ENCODE data around the gene RTL10. TPM values are rescaled to one million over a fixed set of nuclear protein-coding genes. Genes with fewer than 3 reads are reported as not detected.

The RTL10 gene
- total RNA-seq, 1 donor from 2014 or later: 35.1 TPM

GRCh38 chr22:19882446-19883381 lies 28.0 kb upstream of the RTL10 start:
- peaks cover 29% of the 10 kb centered on the region for H3K4me1 Mint-ChIP-seq
- no peak overlapping the region for H3K4me3 Mint-ChIP-seq
- no peaks in the 10 kb centered on the region for H3K9me3 Mint-ChIP-seq
- H3K36me3 Mint-ChIP-seq: no peaks in the 10 kb centered on the region
- peak overlapping the region; percentile 47 for H3K27ac Mint-ChIP-seq
- TF ChIP-seq CTCF (IDR thresholded peaks at IDR 0.05; ENCODE audit: unreplicated experiment): no peak
- DNase-seq (ENCODE audit: low spot score in 2 of 2, unreplicated experiment in 2 of 2): peak in 1 of 2 experiments; percentile 10
- peaks cover 2% of the 10 kb centered on the region for H3K27me3 Mint-ChIP-seq (ENCODE audit: low read depth)

DNA sequence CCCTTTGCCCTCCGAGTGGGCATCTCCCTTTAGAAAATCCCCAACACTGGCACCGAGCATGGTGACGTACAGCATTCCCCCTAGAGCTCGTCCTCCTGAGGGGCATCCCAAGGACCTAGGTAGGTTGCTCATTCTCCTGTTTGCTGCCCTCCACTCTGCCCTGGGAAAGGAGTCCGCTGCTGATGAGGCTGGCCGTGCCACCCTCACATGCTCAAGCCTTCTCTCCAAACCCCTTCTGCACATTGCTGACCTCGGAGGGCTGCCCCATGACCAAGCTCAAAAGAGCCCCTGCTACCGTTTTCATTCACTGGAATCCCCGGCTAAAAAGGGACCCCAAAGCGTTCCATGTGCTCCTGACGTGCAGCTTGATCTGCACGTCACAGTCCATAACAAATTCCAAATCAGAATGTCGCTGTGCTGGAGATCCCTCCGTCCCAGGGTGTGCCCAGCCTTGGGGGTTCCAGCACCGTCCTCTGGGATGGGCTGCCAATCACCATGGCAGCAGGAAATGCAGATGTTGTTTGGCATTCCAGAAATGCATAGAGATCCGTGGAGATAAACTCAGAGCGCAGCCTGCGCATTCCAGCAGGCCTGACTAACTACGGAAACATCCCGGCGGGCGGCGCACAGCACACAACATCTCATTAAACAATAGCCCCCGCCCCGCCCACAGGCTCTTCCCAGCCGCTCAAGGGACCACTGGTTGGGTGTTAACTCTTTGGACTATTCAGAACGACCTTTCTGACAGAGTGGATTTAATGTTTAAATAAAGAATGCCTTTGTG lies 26.3 kb upstream of the RTL10 start:
- peak overlapping the region; percentile 50 for H3K4me3 Mint-ChIP-seq

DNA sequence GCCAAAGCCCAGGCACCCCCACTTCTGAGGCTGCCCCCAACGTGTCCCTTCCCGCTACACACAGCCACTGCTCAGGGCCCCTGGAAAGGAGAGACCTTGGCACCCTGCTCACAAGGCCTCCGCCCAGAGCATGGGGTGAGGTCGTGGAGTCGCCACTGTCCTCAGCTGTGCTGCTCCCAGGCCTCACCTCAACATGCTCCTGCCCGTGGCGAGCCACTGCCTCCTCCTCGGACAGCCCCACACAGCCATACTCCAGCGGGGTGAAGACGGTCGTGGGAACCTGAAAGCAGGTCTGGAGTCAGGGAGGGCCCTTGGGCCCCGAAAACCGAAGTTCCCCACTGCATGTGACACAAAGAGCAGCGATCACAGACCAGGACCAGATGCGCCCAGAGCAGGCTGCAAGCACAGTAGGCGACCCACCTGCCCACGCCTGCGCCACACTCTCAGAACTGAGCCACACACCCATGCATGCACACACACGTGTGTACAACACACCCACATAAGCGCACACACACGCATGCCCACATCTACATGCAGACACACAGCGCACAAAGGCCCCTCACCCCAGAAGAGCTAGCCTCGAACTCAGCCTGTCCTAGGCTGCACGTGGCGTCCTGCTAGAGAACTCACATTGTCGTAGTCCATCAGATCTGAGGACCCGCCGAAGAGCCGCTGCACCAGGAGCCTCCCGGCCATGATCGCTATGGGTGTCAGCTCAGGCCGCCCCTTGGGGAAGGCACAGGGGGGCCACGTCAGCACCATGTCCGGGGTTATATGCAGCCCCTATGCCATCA lies 25.5 kb upstream of the RTL10 start:
- Mint-ChIP-seq H3K27ac (peak overlapping the region; percentile 96), H3K4me3 (no peak overlapping the region), H3K4me1 (peaks cover 29% of the 10 kb centered on the region), H3K27me3 (ENCODE audit: low read depth) (peaks cover 2% of the 10 kb centered on the region), H3K9me3 (no peaks in the 10 kb centered on the region), H3K36me3 (no peaks in the 10 kb centered on the region)
- no peak for TF ChIP-seq CTCF (IDR thresholded peaks at IDR 0.05; ENCODE audit: unreplicated experiment)
- DNase-seq (ENCODE audit: low spot score in 2 of 2, unreplicated experiment in 2 of 2): peak in 1 of 2 experiments; percentile 10

More for the DNA sequence above, 26.3 kb upstream of the RTL10 start:
- no peaks in the 10 kb centered on the region for H3K9me3 Mint-ChIP-seq
- peaks cover 2% of the 10 kb centered on the region for H3K27me3 Mint-ChIP-seq (ENCODE audit: low read depth)
- no peaks in the 10 kb centered on the region for H3K36me3 Mint-ChIP-seq
- DNase-seq (ENCODE audit: low spot score in 2 of 2, unreplicated experiment in 2 of 2): peak; percentile 63 to 84
- H3K4me1 Mint-ChIP-seq: peaks cover 29% of the 10 kb centered on the region
- no peak for TF ChIP-seq CTCF (IDR thresholded peaks at IDR 0.05; ENCODE audit: unreplicated experiment)
- peak overlapping the region; percentile 96 for H3K27ac Mint-ChIP-seq

- peak in 1 of 2 experiments; percentile 17 for DNase-seq (ENCODE audit: low spot score in 2 of 2, unreplicated experiment in 2 of 2)
- no peak overlapping the region for H3K4me3 Mint-ChIP-seq
- peaks cover 32% of the 10 kb centered on the region for H3K4me1 Mint-ChIP-seq
- no peak for TF ChIP-seq CTCF (IDR thresholded peaks at IDR 0.05; ENCODE audit: unreplicated experiment)
- H3K27ac Mint-ChIP-seq: no peak overlapping the region
- no peaks in the 10 kb centered on the region for H3K9me3 Mint-ChIP-seq
- no peaks in the 10 kb centered on the region for H3K36me3 Mint-ChIP-seq
- H3K27me3 Mint-ChIP-seq (ENCODE audit: low read depth): peaks cover 2% of the 10 kb centered on the region
Measured at GRCh38 chr22:19879643-19879991, 24.9 kb upstream of the RTL10 start.

GRCh38 chr22:19879246-19879570 lies 24.5 kb upstream of the RTL10 start:
- no peaks in the 10 kb centered on the region for H3K9me3 Mint-ChIP-seq
- H3K27ac Mint-ChIP-seq: peak overlapping the region; percentile 69
- peaks cover 2% of the 10 kb centered on the region for H3K27me3 Mint-ChIP-seq (ENCODE audit: low read depth)
- no peak for TF ChIP-seq CTCF (IDR thresholded peaks at IDR 0.05; ENCODE audit: unreplicated experiment)
- H3K36me3 Mint-ChIP-seq: no peaks in the 10 kb centered on the region
- no peak overlapping the region for H3K4me3 Mint-ChIP-seq
- peaks cover 34% of the 10 kb centered on the region for H3K4me1 Mint-ChIP-seq
- DNase-seq (ENCODE audit: low spot score in 2 of 2, unreplicated experiment in 2 of 2): peak in 1 of 2 experiments; percentile 15
